ENCODE results near the gene ARHGAP4.
A peak's percentile ranks its signal among the peaks of the same experiment; 100 is the strongest.

ARHGAP4 gene

DNA sequence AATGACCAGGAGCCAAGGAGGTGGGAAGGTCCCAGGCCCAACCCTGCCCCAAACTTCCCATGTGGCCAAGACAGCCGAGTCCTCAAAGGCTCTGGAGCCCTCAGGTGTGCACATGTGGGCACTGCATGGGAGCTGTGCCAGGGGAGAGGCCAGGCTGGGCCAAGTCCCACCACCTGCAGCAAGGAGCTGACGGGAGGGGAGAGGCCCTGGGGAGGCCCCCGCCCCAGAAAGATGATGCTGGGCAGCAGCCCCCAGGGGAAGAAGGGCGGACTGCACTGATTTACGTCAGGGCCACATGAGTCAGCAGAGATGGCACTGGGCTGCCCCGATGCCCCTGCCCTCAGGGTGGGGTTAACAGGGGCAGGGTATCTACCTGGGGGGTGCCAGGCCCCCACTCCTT, 41.5 kb downstream of the ARHGAP4 start:
- H3K9me3 Mint-ChIP-seq: no peaks in the 10 kb centered on the region
- no peak overlapping the region for H3K27ac Mint-ChIP-seq
- peaks cover 28 to 29% of the 10 kb centered on the region in 2 donors for H3K4me1 Mint-ChIP-seq
- DNase-seq (no peak), ATAC-seq (replicated peaks) (no peak)
- no peaks in the 10 kb centered on the region for H3K36me3 Mint-ChIP-seq
- peaks cover 13 to 25% of the 10 kb centered on the region in 2 donors for H3K27me3 Mint-ChIP-seq
- peak overlapping the region in 1 of 2 donors; percentile 58 for H3K4me3 Mint-ChIP-seq

DNA sequence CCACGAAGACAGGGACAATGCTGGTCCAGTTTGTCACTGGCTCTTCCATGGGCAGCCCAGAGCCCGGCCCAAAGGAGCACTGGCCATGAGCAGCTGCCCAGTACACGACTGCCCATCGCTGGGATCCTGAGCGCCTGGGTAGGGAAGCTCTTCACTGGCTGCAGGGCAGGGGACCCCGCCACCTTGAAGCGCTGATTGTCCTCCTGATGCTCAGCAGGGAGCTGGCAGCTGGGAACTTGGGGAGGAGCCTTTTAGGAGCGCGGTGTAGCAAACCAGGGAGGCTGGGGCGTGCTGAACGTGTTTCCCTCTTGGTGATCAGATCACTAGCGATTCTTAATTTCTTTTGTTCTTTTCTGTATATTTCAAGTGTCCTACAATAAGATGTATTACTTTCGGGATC, 41.9 kb downstream of the ARHGAP4 start:
- DNase-seq (no peak), ATAC-seq (replicated peaks) (no peak)
- H3K36me3 Mint-ChIP-seq: no peaks in the 10 kb centered on the region
- H3K27me3 Mint-ChIP-seq: peaks cover 17 to 29% of the 10 kb centered on the region in 2 donors
- no peak overlapping the region for H3K27ac Mint-ChIP-seq
- peaks cover 31 to 34% of the 10 kb centered on the region in 2 donors for H3K4me1 Mint-ChIP-seq
- no peak overlapping the region for H3K4me3 Mint-ChIP-seq
- no peaks in the 10 kb centered on the region for H3K9me3 Mint-ChIP-seq

DNA sequence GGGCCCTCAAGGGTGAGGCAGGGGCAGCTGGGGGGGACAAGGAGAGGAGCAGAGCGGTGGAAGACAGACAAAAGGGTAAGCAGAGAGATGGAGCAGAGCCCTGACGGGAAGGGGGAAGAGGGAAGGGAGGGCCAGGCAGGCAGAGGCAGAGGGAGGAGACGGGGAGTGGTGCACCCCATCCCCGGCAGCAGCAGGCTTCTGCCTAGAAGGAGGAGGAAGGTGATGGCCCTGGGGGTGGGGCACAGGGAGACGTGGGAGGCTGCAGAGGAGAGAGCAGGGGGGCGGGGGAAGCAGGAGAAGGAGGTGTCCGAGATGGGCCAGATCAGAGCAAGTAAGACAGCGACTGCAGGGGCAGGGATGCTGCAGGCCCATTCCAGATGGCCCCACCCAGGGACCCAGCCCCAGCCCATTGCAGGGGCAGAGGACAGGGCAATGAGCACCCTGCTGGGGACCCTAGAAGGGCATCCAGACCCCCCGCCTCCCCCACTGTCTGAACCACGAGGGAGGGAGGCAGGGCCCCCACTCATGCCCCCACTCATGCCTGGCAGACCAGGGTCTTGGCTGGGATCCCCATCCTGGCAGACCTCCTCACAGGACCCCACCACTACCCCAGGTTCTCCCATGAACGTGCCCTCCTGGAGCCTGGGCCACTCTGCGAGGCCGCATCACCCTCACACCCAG, 42.8 kb downstream of the ARHGAP4 start:
- H3K4me1 Mint-ChIP-seq: peaks cover 32 to 38% of the 10 kb centered on the region in 2 donors
- no peak overlapping the region for H3K27ac Mint-ChIP-seq
- H3K4me3 Mint-ChIP-seq: no peak overlapping the region
- no peaks in the 10 kb centered on the region for H3K36me3 Mint-ChIP-seq
- no peak for ATAC-seq (replicated peaks)
- H3K27me3 Mint-ChIP-seq: peaks cover 25 to 35% of the 10 kb centered on the region in 2 donors
- DNase-seq: no peak
- H3K9me3 Mint-ChIP-seq: no peaks in the 10 kb centered on the region

DNA sequence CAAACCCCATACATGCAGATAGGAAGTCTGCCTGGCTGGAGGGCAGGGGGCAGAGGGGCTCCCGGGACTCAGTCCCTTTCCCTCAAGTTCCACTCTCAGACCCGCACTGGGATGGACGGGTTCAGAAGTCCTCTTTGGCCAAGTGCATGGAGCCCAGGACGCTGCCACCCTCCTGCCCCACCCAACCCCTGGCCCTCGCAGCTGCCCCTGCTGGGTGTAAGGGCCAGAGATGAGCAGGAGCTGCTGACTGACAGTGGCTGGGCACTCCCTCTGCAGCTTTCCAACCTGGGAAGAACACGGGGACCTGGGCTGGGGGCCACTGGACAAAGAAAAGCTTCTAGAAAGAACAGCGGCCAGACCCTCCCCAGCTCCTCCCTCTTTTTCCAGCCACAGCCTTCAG, 43.5 kb downstream of the ARHGAP4 start:
- no peak overlapping the region for H3K4me3 Mint-ChIP-seq
- peaks cover 31 to 37% of the 10 kb centered on the region in 2 donors for H3K4me1 Mint-ChIP-seq
- H3K27me3 Mint-ChIP-seq: peaks cover 33 to 43% of the 10 kb centered on the region in 2 donors
- ATAC-seq (replicated peaks): no peak
- no peak for DNase-seq
- H3K36me3 Mint-ChIP-seq: no peaks in the 10 kb centered on the region
- no peaks in the 10 kb centered on the region for H3K9me3 Mint-ChIP-seq
- no peak overlapping the region for H3K27ac Mint-ChIP-seq

DNA sequence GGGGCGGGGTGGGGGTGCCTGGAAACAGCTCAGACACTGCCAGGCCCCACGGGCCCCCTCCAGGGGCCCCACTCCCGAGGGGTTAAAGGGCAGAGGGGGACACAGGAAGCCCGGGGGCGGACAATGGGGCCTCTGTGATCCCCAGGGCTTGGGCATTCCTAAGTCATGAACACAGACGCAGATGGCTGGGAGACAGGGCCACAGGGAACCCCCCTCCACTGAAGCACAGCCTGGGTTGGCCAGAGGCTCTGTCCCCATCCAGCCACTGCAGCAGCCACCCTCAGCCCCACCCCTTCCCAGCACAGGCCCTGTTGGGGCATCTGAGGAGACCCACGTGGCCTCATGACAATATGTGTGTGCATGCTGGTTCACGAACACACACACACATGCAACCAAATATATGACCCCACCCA, 44.0 kb downstream of the ARHGAP4 start:
- no peak overlapping the region for H3K27ac Mint-ChIP-seq
- no peak for DNase-seq
- no peak for ATAC-seq (replicated peaks)
- no peaks in the 10 kb centered on the region for H3K36me3 Mint-ChIP-seq
- H3K27me3 Mint-ChIP-seq: peaks cover 36 to 46% of the 10 kb centered on the region in 2 donors
- peaks cover 30 to 32% of the 10 kb centered on the region in 2 donors for H3K4me1 Mint-ChIP-seq
- H3K4me3 Mint-ChIP-seq: no peak overlapping the region
- H3K9me3 Mint-ChIP-seq: no peaks in the 10 kb centered on the region

DNA sequence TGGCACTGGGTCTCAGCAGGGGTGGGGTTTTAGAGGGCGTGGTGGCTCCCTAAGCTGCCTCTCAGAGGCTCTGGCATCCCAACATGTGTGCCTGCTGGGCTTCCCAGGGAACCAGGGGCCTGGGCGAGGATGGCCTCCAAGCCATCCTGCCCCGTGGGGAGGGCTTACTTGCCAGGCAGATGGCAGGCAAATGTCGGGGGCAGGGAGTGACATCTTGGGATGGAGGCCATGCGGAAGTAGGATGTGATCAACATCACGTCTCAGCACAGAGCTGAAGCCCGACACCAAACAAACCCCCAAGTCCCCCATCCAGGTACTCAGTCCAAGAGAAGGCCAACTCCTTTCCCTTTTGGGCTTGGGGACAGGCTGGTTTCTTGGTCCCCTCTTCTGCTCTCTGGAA, 44.8 kb downstream of the ARHGAP4 start:
- H3K4me3 Mint-ChIP-seq: no peak overlapping the region
- H3K36me3 Mint-ChIP-seq: peaks cover 0 to 2% of the 10 kb centered on the region in 2 donors
- peaks cover 27 to 30% of the 10 kb centered on the region in 2 donors for H3K4me1 Mint-ChIP-seq
- no peak for ATAC-seq (replicated peaks)
- peaks cover 38 to 49% of the 10 kb centered on the region in 2 donors for H3K27me3 Mint-ChIP-seq
- no peak overlapping the region for H3K27ac Mint-ChIP-seq
- no peak for DNase-seq
- no peaks in the 10 kb centered on the region for H3K9me3 Mint-ChIP-seq

DNA sequence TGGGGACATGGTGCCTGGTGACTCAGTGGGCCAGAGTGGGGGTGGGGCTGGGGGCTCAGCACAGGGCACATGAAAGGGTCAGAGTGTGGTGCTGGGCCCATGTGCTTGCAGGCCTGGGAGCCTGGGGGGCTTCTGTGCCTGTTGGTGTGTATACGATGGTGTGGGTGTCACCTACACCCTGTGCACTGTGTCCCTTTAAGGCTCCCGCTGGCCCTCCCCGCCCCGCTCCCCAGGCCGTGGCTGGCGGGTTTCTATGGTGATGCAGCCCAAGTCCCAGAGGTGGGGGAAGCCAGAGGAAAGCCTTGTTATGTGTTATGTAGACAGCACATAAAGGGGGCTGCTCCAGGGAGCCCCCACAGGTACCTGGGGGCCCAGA, 45.6 kb downstream of the ARHGAP4 start:
- Mint-ChIP-seq H3K9me3 (peaks cover 0 to 3% of the 10 kb centered on the region in 2 donors), H3K36me3 (peaks cover 0 to 5% of the 10 kb centered on the region in 2 donors), H3K27ac (no peak overlapping the region), H3K27me3 (peaks cover 43 to 55% of the 10 kb centered on the region in 2 donors), H3K4me3 (no peak overlapping the region), H3K4me1 (peaks cover 27 to 30% of the 10 kb centered on the region in 2 donors)
- DNase-seq (no peak), ATAC-seq (replicated peaks) (no peak)

DNA sequence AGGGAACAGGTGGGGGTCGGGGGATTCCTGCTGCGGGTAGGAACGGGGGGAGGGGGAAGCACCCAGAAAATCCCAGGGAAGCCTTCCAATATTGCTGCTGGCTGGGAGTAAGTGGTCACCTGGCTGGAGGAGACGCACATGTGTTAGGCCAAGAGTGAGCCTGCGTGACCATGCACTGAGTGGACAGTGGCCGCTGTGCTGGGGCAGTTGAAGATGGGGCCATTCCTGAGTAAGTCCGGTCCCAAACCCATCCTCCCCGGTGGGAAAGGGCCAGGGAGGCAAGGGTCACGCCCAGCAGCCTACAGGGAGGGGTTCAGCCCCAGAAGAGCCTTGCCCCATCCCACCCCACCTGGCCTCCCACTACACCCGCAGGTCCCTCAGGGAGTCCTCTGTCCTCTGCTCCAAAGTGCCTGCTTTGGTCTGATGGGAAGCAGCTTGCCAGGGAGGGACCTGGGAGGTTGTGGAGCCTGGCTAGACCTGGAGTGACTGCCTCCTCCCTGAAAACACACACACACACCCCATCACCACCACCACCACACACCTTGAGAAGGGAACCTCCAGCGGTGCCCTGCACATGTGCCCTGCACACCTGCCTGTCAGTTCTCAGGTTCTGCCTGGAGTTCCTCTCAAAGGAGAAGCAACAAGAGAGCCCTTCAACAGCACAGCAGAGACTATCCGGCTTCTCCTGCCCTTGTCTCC, 46.2 kb downstream of the ARHGAP4 start:
- no peak for ATAC-seq (replicated peaks)
- peaks cover 0 to 3% of the 10 kb centered on the region in 2 donors for H3K9me3 Mint-ChIP-seq

DNA sequence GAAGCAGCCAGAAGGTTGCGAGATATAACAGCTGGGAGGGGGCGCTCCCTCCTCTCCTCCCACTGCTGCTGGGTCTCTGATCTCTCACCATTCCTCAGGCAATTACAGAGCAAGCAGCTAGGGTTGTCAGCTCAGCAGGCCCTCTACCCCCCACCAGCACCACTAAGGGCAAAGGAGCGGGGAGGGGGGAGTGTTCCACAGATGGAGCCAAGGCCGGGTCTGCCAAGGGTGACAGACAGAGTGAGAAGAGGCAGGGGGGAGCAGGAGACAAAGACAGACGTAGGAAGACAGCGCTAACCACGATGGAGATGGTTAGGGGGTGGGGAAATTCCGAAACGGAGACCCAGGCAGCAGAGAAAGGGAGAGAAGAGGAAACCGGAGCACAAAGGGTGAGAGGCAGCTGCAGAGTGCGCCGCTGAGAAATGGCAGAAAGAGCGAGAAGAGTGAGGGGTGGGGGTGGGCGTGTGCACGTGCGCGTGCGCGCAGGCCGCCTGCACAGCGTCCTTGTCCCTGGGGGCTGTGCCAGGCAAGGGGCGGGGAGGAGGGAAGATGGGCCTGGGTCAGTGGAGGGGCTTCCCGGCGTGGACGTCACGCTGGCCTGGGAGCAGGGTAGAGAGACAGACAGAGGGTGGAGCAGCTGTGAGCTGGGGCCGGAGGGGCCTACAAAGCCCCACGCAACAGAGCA, 47.0 kb downstream of the ARHGAP4 start:
- peaks cover 20 to 25% of the 10 kb centered on the region in 2 donors for H3K4me1 Mint-ChIP-seq
- H3K9me3 Mint-ChIP-seq: peaks cover 0 to 3% of the 10 kb centered on the region in 2 donors
- H3K27me3 Mint-ChIP-seq: peaks cover 54 to 63% of the 10 kb centered on the region in 2 donors
- no peak for DNase-seq
- peak overlapping the region; percentile 59 to 66 for H3K4me3 Mint-ChIP-seq
- H3K36me3 Mint-ChIP-seq: peaks cover 0 to 5% of the 10 kb centered on the region in 2 donors
- no peak overlapping the region for H3K27ac Mint-ChIP-seq
- peak; percentile 73 to 80 for ATAC-seq (replicated peaks)

More for the DNA sequence above, 46.2 kb downstream of the ARHGAP4 start:
- no peak for DNase-seq
- no peak overlapping the region for H3K27ac Mint-ChIP-seq
- peak overlapping the region in 1 of 2 donors; percentile 66 for H3K4me3 Mint-ChIP-seq
- peaks cover 0 to 5% of the 10 kb centered on the region in 2 donors for H3K36me3 Mint-ChIP-seq
- H3K4me1 Mint-ChIP-seq: peaks cover 22 to 27% of the 10 kb centered on the region in 2 donors
- peaks cover 48 to 60% of the 10 kb centered on the region in 2 donors for H3K27me3 Mint-ChIP-seq

DNA sequence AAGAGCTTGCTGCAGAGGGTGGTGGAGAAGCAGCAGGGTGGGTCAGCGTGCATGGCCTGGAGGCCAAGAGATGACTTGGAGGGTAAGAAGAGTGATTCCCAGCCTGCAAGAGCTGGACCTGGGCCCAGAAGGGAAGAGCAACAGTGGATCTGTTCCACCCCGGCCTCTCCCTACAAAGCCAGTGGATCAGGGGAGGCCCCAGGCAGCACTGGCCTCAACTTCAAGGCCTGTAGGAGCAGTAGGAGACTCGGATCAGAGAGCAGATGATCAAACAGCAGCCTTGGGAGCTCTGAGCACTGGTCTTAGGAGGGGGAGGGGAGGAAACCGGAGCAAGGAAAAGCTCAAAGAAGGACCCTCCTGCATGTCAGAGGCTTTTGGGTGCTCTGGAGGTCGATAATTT, 47.7 kb downstream of the ARHGAP4 start:
- Mint-ChIP-seq H3K4me1 (peaks cover 20 to 25% of the 10 kb centered on the region in 2 donors), H3K27ac (no peak overlapping the region), H3K9me3 (peaks cover 0 to 3% of the 10 kb centered on the region in 2 donors), H3K36me3 (peaks cover 0 to 5% of the 10 kb centered on the region in 2 donors), H3K27me3 (peaks cover 59 to 65% of the 10 kb centered on the region in 2 donors), H3K4me3 (peak overlapping the region in 1 of 2 donors; percentile 9)
- ATAC-seq (replicated peaks) (no peak), DNase-seq (no peak)

DNA sequence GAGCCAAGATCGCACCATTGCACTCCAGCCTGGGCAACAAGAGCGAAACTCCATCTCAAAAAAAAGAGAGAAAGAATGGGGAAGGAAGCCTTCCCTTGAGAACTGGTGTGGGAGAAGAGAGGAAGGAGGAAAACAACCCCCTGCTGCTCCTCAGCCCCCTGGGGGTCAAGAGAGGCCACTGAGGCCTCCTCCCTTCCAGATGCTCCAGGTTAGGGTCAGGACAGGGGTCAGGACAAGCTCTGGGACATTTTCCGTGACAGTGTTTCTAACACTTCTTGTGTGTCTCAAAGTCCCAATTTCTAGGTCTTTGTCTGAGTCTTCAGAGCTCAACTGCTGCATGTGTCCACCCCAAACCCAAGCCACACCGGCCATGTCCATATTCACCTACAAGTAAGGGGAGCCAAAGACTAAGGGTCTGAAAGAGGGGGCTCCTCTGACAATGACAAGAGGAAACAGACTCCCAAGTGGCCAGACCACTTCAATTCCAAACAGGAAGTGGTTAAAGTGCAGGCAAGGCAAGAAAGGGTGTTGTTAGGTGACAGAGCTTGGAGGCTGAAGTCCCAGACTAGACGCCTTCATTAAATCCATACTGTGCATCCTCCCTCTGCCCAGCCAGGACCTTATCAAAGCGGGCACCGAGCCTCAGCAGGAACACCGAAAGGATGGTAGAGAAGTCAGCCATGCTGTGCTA, 48.3 kb downstream of the ARHGAP4 start:
- ATAC-seq (replicated peaks) (no peak), DNase-seq (no peak)
- Mint-ChIP-seq H3K4me3 (no peak overlapping the region), H3K36me3 (peaks cover 2 to 5% of the 10 kb centered on the region in 2 donors), H3K27ac (no peak overlapping the region), H3K4me1 (peaks cover 20 to 23% of the 10 kb centered on the region in 2 donors), H3K27me3 (peaks cover 60 to 66% of the 10 kb centered on the region in 2 donors), H3K9me3 (peaks cover 0 to 3% of the 10 kb centered on the region in 2 donors)

DNA sequence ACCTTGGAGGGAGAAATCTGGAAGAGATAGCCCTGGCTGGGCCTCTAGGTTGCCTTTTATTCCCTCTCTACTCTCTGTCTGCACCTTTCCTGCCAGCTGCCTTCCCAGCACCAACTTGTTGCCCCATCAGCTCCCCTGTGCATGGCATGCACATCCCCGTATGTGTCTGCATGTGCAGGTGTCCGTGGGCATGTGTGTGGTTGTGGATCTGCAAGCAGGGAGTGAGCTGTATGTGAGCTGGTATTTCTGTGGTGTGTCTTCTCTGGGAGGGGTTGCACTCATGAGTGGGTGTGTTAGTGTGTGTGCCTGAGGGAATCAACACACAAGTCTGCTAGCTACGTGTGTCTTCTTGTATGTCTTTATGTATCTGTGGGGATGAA, 50.0 kb downstream of the ARHGAP4 start:
- ATAC-seq (replicated peaks): no peak
- peaks cover 6 to 8% of the 10 kb centered on the region in 2 donors for H3K36me3 Mint-ChIP-seq
- H3K4me3 Mint-ChIP-seq: no peak overlapping the region
- H3K27ac Mint-ChIP-seq: peak overlapping the region; percentile 68
- peaks cover 62 to 69% of the 10 kb centered on the region in 2 donors for H3K27me3 Mint-ChIP-seq
- peaks cover 0 to 3% of the 10 kb centered on the region in 2 donors for H3K9me3 Mint-ChIP-seq
- peaks cover 20 to 25% of the 10 kb centered on the region in 2 donors for H3K4me1 Mint-ChIP-seq
- DNase-seq: no peak

DNA sequence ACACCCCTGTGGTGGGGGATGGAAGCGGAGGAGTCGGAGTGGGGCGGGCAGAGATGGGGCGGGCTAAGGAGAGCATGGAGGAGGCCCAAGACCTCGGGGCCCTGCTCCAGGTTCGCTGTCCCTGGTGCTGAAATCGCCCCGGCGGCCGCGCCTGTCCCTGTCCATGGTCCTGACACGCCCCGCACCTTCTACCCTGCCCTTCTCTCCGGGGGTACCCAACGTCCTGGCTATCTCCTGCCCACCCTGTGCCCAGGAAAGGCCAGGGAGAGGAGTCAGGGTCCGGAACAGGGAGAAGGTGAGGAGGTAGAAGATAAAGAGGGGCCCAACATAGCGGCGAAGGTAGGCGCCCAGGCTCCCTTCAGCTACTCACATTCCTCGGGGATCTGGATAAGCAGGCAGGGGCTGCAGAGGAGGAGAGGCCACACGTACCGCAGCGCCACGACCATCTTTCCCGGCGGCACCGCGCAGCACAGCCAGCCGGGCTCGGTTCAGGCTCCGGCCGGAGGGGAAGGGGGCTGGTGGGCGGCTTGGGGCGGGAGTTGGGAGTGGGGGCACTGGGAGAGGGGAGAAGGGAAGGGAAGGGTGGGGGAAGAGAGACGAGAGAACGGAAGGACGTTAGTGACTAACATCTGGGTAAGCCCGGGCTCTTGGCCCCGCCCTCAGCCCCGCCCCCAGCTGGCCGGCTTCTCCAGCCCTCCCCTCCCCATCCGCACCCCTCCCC, 50.5 kb downstream of the ARHGAP4 start:
- DNase-seq (no peak), ATAC-seq (replicated peaks) (peak; percentile 38 to 53)
- Mint-ChIP-seq H3K27ac (no peak overlapping the region), H3K9me3 (peaks cover 0 to 3% of the 10 kb centered on the region in 2 donors), H3K4me3 (no peak overlapping the region), H3K4me1 (peaks cover 20 to 25% of the 10 kb centered on the region in 2 donors), H3K36me3 (peaks cover 6 to 8% of the 10 kb centered on the region in 2 donors), H3K27me3 (peaks cover 62 to 69% of the 10 kb centered on the region in 2 donors)

Measured in stimulated activated naive B cell treated with anti-CD40 and anti-IgM and Interleukin-4, amounts not matched to agents 10 μg/mL and 1 μg/mL and 100 μg/mL, for 72 hours (primary cell).